Panc1 (cell line): Measurements from ENCODE around the gene SYNE1. TPM values are rescaled to one million over a fixed set of nuclear protein-coding genes. Genes with fewer than 3 reads are reported as not detected.
A peak's percentile ranks its signal among the peaks of the same experiment; 100 is the strongest.

Experiments
- ATAC-seq: fragments of 200-7000 bp; cut with Tn5 transposase; 2 replicates; pipeline ENCODE4 v1.9.1; 2020; ENCODE audit warnings: mild to moderate bottlenecking, moderate library complexity
- BruUV-seq: library from RNA; stranded (reverse); fragments of 400-500 nt; replicated peaks from 2 replicates; lab custom pipeline; 2021; lab: Mats Ljungman, UMichigan
- CTCF ChIA-PET: fragments of 300-600 bp; sonication (Branson Sonifier 250); formaldehyde crosslinking; loops from one replicate; lab custom pipeline; 2022; ENCODE audit warnings: antibody characterized with exemption; lab: Charles Lee
- POLR2A ChIA-PET: fragments of 300-600 bp; sonication (Branson Sonifier 250); formaldehyde crosslinking; loops from one replicate; lab custom pipeline; 2022; ENCODE audit warnings: antibody characterized with exemption; lab: Charles Lee
- DNase-seq: peaks from one replicate; pipeline ENCODE4 v3.0.0-alpha.2; 2010; ENCODE audit warnings: low read depth, low spot score
- H3K27ac ChIP-seq: 2 replicates; pipeline ENCODE4 v1.5.1; 2011; ENCODE audit warnings: mild to moderate bottlenecking, low read length, inconsistent platforms
- H3K27me3 ChIP-seq: fragments of 200-500 bp; sonication (Bioruptor generic); 2 replicates; pipeline ENCODE4 v1.6.0; 2014; ENCODE audit warnings: low read length, inconsistent platforms; ENCODE audit not compliant: control insufficient read depth, insufficient read depth
- H3K36me3 ChIP-seq: fragments of 200-500 bp; sonication (Bioruptor generic); 2 replicates; pipeline ENCODE4 v1.5.1; 2014; ENCODE audit warnings: inconsistent platforms, mild to moderate bottlenecking, low read length, moderate library complexity; ENCODE audit not compliant: control insufficient read depth, insufficient read depth
- H3K4me1 ChIP-seq: 2 replicates; pipeline ENCODE4 v1.5.1; 2011; ENCODE audit warnings: inconsistent platforms, mild to moderate bottlenecking, low read length, moderate library complexity; ENCODE audit not compliant: control insufficient read depth, insufficient read depth
- H3K4me3 ChIP-seq, 2 experiments: 2 replicates each; pipeline ENCODE4 v1.5.1; 2011 to 2012; ENCODE audit warnings: low read depth in 2 of 2, low read length in 2 of 2, mild to moderate bottlenecking in 2 of 2, inconsistent platforms in 1 of 2, moderate library complexity in 1 of 2
- H3K9me3 ChIP-seq: fragments of 200-500 bp; sonication (Bioruptor generic); 2 replicates; pipeline ENCODE4 v1.5.1; 2014; ENCODE audit warnings: low read depth, mild to moderate bottlenecking, inconsistent platforms, low read length, moderate library complexity; ENCODE audit not compliant: control insufficient read depth, insufficient read depth
- POLR2AphosphoS5 ChIP-seq: IDR thresholded peaks from 2 replicates; pipeline ENCODE4 v1.6.1; 2012; ENCODE audit warnings: mild to moderate bottlenecking, low read depth, low read length, moderate library complexity
- SIN3A ChIP-seq: IDR thresholded peaks from 2 replicates; pipeline ENCODE4 v1.6.1; 2012; ENCODE audit warnings: low read depth, mild to moderate bottlenecking, low read length, moderate library complexity, borderline replicate concordance; ENCODE audit not compliant: insufficient read depth
- TCF7L2 ChIP-seq: IDR thresholded peaks from 2 replicates; pipeline ENCODE4 v1.6.1; 2011; ENCODE audit warnings: mild to moderate bottlenecking, low read depth, low read length, inconsistent platforms
- in situ Hi-C: cut with HindIII; loops from 2 replicates; pipeline ENCODE4 v1.10.0; 2016; ENCODE audit warnings: low sequenced_read_pairs, low pct_unique_long_range_greater_than_20kb
- intact Hi-C: fragments of 100-400 bp; cut with micrococcal nuclease; formaldehyde crosslinking; loops from one replicate; pipeline ENCODE4 v1.10.0; 2022; ENCODE audit not compliant: unreplicated experiment
- total RNA-seq: library from RNA; stranded (reverse); gene quantifications from one replicate; pipeline ENCODE4 v1.2.1, GENCODE V29; 2021; ENCODE audit not compliant: unreplicated experiment
- TF ChIP-seq, protein P1 (sequence below), 2 experiments: IDR thresholded peaks; 2 replicates each; pipeline ENCODE4 v1.6.1; 2011 to 2012; ENCODE audit warnings: low read depth in 2 of 2, control low read depth in 1 of 2, low read length in 1 of 2, mild to moderate bottlenecking in 1 of 2, moderate library complexity in 1 of 2; ENCODE audit not compliant: insufficient read depth in 1 of 2
- TF ChIP-seq, protein P2 (sequence below): fragments of 450-650 bp; IDR thresholded peaks from 2 replicates; pipeline ENCODE4 v1.5.1; 2017; ENCODE audit warnings: mild to moderate bottlenecking

SYNE1 gene
- total RNA-seq, 1 experiment from 2014 or later = 3.2 TPM

DNA sequence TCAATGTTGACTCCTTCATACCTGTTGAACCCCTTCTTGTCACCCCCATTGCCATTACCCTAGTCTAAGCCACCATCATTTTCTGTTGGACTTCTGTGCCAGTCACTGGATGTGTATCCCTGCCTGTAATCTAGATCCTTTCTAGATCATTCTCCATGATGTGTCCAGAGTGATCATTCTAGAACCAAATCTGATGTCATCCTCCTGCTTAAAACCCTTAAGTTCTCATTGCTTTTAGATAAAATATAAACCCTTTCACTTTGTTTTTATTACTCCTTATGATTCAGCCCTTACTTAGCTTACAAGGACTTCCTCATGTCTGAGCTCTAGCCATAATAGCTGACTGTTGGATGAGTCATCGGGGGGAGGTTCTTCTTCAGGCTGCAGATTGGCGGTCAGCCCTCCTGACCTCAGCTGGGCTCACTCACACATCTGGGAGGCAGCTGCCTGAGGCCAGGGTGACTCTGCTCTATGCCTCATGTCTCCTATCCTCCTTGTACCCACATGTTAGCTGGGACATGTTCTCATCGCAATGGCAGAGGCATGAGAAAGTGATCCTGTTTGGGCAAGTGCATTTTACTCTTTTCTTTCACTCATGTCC, 542.1 kb downstream of the SYNE1 start:
- in situ Hi-C loops (loop anchor here (25.0 kb wide), 1 partner anchor 108 kb away; no protein-coding TSS in a partner anchor), intact Hi-C loops (no loop called here)
- Histone ChIP-seq H3K4me3 (no peak overlapping the region), H3K4me1 (no peaks in the 10 kb centered on the region), H3K36me3 (no peaks in the 10 kb centered on the region), H3K9me3 (no peaks in the 10 kb centered on the region), H3K27me3 (no peaks in the 10 kb centered on the region), H3K27ac (no peak overlapping the region)
- peak; percentile 24 for DNase-seq
- TF ChIP-seq SIN3A = no peak
- ChIA-PET POLR2A (no interaction called here), CTCF (no interaction called here)
- ATAC-seq = peak; percentile 84
- BruUV-seq = no TSS peak

DNA sequence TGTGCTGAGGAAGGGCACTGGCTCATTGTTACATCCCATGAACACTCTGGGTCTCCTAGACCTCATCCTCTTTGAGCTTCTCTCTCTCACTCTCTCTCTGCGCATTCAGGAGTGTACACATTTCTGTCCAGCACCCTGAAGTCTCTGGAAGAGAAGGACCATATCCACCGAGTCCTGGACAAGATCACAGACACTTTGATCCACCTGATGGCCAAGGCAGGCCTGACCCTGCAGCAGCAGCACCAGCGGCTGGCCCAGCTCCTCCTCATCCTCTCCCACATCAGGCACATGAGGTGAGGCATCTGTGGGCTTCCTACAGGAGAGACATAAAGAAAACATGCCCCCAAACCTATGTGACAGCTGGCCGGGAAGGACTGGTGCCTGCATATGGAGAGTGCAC, 542.9 kb downstream of the SYNE1 start:
- DNase-seq (no peak), ATAC-seq (no peak)
- BruUV-seq = no TSS peak
- ChIA-PET CTCF (no interaction called here), POLR2A (no interaction called here)
- Histone ChIP-seq H3K27me3 (no peaks in the 10 kb centered on the region), H3K9me3 (no peaks in the 10 kb centered on the region), H3K4me3 (no peak overlapping the region), H3K36me3 (no peaks in the 10 kb centered on the region), H3K4me1 (no peaks in the 10 kb centered on the region), H3K27ac (no peak overlapping the region)
- in situ Hi-C loops (loop anchor here (25.0 kb wide), 1 partner anchor 107 kb away; no protein-coding TSS in a partner anchor), intact Hi-C loops (no loop called here)
- TF ChIP-seq, protein P1, sequence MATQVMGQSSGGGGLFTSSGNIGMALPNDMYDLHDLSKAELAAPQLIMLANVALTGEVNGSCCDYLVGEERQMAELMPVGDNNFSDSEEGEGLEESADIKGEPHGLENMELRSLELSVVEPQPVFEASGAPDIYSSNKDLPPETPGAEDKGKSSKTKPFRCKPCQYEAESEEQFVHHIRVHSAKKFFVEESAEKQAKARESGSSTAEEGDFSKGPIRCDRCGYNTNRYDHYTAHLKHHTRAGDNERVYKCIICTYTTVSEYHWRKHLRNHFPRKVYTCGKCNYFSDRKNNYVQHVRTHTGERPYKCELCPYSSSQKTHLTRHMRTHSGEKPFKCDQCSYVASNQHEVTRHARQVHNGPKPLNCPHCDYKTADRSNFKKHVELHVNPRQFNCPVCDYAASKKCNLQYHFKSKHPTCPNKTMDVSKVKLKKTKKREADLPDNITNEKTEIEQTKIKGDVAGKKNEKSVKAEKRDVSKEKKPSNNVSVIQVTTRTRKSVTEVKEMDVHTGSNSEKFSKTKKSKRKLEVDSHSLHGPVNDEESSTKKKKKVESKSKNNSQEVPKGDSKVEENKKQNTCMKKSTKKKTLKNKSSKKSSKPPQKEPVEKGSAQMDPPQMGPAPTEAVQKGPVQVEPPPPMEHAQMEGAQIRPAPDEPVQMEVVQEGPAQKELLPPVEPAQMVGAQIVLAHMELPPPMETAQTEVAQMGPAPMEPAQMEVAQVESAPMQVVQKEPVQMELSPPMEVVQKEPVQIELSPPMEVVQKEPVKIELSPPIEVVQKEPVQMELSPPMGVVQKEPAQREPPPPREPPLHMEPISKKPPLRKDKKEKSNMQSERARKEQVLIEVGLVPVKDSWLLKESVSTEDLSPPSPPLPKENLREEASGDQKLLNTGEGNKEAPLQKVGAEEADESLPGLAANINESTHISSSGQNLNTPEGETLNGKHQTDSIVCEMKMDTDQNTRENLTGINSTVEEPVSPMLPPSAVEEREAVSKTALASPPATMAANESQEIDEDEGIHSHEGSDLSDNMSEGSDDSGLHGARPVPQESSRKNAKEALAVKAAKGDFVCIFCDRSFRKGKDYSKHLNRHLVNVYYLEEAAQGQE (IDR thresholded peaks at IDR 0.05; ENCODE audit: insufficient read depth in 1 of 2, low read depth in 2 of 2, low read length in 1 of 2) = no peak
- TF ChIP-seq, protein P2, sequence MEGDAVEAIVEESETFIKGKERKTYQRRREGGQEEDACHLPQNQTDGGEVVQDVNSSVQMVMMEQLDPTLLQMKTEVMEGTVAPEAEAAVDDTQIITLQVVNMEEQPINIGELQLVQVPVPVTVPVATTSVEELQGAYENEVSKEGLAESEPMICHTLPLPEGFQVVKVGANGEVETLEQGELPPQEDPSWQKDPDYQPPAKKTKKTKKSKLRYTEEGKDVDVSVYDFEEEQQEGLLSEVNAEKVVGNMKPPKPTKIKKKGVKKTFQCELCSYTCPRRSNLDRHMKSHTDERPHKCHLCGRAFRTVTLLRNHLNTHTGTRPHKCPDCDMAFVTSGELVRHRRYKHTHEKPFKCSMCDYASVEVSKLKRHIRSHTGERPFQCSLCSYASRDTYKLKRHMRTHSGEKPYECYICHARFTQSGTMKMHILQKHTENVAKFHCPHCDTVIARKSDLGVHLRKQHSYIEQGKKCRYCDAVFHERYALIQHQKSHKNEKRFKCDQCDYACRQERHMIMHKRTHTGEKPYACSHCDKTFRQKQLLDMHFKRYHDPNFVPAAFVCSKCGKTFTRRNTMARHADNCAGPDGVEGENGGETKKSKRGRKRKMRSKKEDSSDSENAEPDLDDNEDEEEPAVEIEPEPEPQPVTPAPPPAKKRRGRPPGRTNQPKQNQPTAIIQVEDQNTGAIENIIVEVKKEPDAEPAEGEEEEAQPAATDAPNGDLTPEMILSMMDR = no peak
- TF ChIP-seq TCF7L2 = no peak
- no peak for TF ChIP-seq SIN3A
- TF ChIP-seq POLR2AphosphoS5 = no peak

DNA sequence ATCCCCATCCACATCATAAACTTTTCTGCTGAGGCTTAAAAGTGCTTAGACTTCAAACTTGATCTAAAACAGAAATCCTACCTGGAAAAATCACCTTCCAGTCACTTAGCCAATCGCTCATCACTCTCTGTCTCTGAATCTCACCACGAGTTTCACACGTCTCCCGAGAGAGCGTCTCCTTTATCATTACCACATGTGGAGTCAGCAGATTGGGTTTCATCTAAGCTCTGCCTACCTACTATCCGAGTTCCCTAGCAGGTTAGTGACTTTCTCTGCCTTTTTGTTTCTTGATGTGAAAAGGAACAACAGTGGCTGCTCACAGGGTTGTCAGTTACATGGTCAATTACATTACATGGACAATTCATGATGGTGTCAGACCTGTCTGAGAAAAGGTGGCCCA, 543.5 kb downstream of the SYNE1 start:
- no peak overlapping the region for H3K27ac ChIP-seq
- H3K4me1 ChIP-seq = no peaks in the 10 kb centered on the region
- no peaks in the 10 kb centered on the region for H3K9me3 ChIP-seq
- in situ Hi-C loops = loop anchor here (25.0 kb wide), 1 partner anchor 106 kb away; no protein-coding TSS in a partner anchor
- TF ChIP-seq, protein P1 (IDR thresholded peaks at IDR 0.05; ENCODE audit: insufficient read depth in 1 of 2, low read depth in 2 of 2, low read length in 1 of 2) = no peak
- TF ChIP-seq POLR2AphosphoS5 = no peak
- no peak for TF ChIP-seq TCF7L2
- TF ChIP-seq SIN3A = no peak
- TF ChIP-seq, protein P2 = no peak
- CTCF ChIA-PET = no interaction called here
- DNase-seq = no peak
- POLR2A ChIA-PET = no interaction called here
- H3K4me3 ChIP-seq = no peak overlapping the region
- intact Hi-C loops = no loop called here
- H3K36me3 ChIP-seq = no peaks in the 10 kb centered on the region
- no peaks in the 10 kb centered on the region for H3K27me3 ChIP-seq
- no TSS peak for BruUV-seq
- ATAC-seq = no peak
